ENCODE results near the gene GALNTL6. TPM values are rescaled to one million over a fixed set of nuclear protein-coding genes. Genes with fewer than 3 reads are reported as not detected.

The GALNTL6 gene
- total and polyA plus RNA-seq, 2 donors (not counting 1 experiment from before 2014, with no cell fraction given) = 0.99 to 1.1 TPM

DNA sequence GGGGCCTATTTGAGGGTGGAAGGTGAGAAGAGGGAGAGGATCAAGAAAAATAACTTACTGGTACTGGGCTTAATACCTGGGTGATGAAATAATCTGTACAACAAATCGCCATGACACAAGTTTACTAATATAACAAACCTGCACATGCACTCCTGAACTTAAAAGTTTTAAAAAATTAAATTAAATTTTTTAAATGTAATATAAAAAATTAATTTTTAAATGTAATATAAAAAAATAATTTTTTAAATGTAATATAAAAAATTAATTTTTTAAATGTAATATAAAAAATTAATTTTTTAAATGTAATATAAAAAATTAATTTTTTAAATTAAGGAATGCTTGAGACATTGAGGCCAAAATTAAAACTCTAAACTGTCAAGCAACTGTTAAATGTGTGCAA, 1231.1 kb downstream of the GALNTL6 start:
- no peak overlapping the region for H3K27ac ChIP-seq (ENCODE audit: low read length in 2 of 2)
- Mint-ChIP-seq H3K27ac (no peak overlapping the region), H3K9me3 (ENCODE audit: insufficient read depth) (no peaks in the 10 kb centered on the region), H3K27me3 (peaks cover 18% of the 10 kb centered on the region), H3K4me1 (no peaks in the 10 kb centered on the region), H3K4me3 (no peak overlapping the region)
- no peaks in the 10 kb centered on the region for H3K4me1 ChIP-seq (ENCODE audit: control insufficient read depth in 2 of 2, insufficient read depth in 2 of 2, low read length in 2 of 2)
- H4K20me1 ChIP-seq (ENCODE audit: control insufficient read depth, insufficient read depth, low read length, poor library complexity, severe bottlenecking) = no peaks in the 10 kb centered on the region
- no peak overlapping the region for H3K9ac ChIP-seq (ENCODE audit: low read length)
- TF ChIP-seq CTCF (IDR thresholded peaks at IDR 0.05) (no peak), EZH2 (IDR thresholded peaks at IDR 0.05; ENCODE audit: borderline replicate concordance, insufficient read depth, low read depth, low read length, poor library complexity, severe bottlenecking) (no peak)
- H3K4me3 ChIP-seq (ENCODE audit: control extremely low read depth in 1 of 5, extremely low read depth in 1 of 5, insufficient read depth in 1 of 5, low read depth in 2 of 5, low read length in 4 of 5) = no peak overlapping the region
- ChIA-PET POLR2A (no interaction called here), CTCF (no interaction called here)
- intact Hi-C loops (cut with micrococcal nuclease) = no loop called here
- no peaks in the 10 kb centered on the region for H3K27me3 ChIP-seq (replicated peaks in 1 of 4; ENCODE audit: control extremely low read depth in 1 of 4, control insufficient read depth in 3 of 4, insufficient read depth in 4 of 4, low read length in 3 of 4)
- H3K36me3 ChIP-seq (replicated peaks in 1 of 2; ENCODE audit: control extremely low read depth in 1 of 2, control insufficient read depth in 1 of 2, extremely low read depth in 1 of 2, insufficient read depth in 2 of 2, low read length in 1 of 2) = no peaks in the 10 kb centered on the region
- no CpG with 5 or more reads among the region's 1 CpG for WGBS (ENCODE audit: insufficient coverage)
- no peak overlapping the region for H2AFZ ChIP-seq (ENCODE audit: insufficient read depth, low read depth, low read length, poor library complexity, severe bottlenecking)
- no peaks in the 10 kb centered on the region for H3K9me3 ChIP-seq (ENCODE audit: control extremely low read depth in 1 of 3, control insufficient read depth in 2 of 3, insufficient read depth in 1 of 3, low read length in 2 of 3)
- ATAC-seq (ENCODE audit: low read depth) = no peak
- DNase-seq = no peak
- no peaks in the 10 kb centered on the region for H3K79me2 ChIP-seq (ENCODE audit: control insufficient read depth, insufficient read depth, low read length)
- H3K4me2 ChIP-seq (replicated peaks; ENCODE audit: low read depth, low read length, poor library complexity, severe bottlenecking) = no peak overlapping the region

- H3K27ac Mint-ChIP-seq = no peak overlapping the region
- no peak for DNase-seq
- Histone ChIP-seq H3K9ac (ENCODE audit: low read length) (no peak overlapping the region), H3K9me3 (ENCODE audit: control extremely low read depth in 1 of 3, control insufficient read depth in 2 of 3, insufficient read depth in 1 of 3, low read length in 2 of 3) (no peaks in the 10 kb centered on the region), H3K4me1 (ENCODE audit: control insufficient read depth in 2 of 2, insufficient read depth in 2 of 2, low read length in 2 of 2) (no peaks in the 10 kb centered on the region), H3K4me3 (ENCODE audit: control extremely low read depth in 1 of 5, extremely low read depth in 1 of 5, insufficient read depth in 1 of 5, low read depth in 2 of 5, low read length in 4 of 5) (no peak overlapping the region), H3K27ac (ENCODE audit: low read length in 2 of 2) (no peak overlapping the region), H3K27me3 (replicated peaks in 1 of 4; ENCODE audit: control extremely low read depth in 1 of 4, control insufficient read depth in 3 of 4, insufficient read depth in 4 of 4, low read length in 3 of 4) (no peaks in the 10 kb centered on the region), H2AFZ (ENCODE audit: insufficient read depth, low read depth, low read length, poor library complexity, severe bottlenecking) (no peak overlapping the region), H4K20me1 (ENCODE audit: control insufficient read depth, insufficient read depth, low read length, poor library complexity, severe bottlenecking) (no peaks in the 10 kb centered on the region), H3K79me2 (ENCODE audit: control insufficient read depth, insufficient read depth, low read length) (no peaks in the 10 kb centered on the region), H3K4me2 (replicated peaks; ENCODE audit: low read depth, low read length, poor library complexity, severe bottlenecking) (no peak overlapping the region), H3K36me3 (replicated peaks in 1 of 2; ENCODE audit: control extremely low read depth in 1 of 2, control insufficient read depth in 1 of 2, extremely low read depth in 1 of 2, insufficient read depth in 2 of 2, low read length in 1 of 2) (no peaks in the 10 kb centered on the region)
- H3K4me1 Mint-ChIP-seq = no peaks in the 10 kb centered on the region
- CTCF ChIA-PET = no interaction called here
- no peaks in the 10 kb centered on the region for H3K9me3 Mint-ChIP-seq (ENCODE audit: insufficient read depth)
- POLR2A ChIA-PET = no interaction called here
- intact Hi-C loops (cut with micrococcal nuclease) = no loop called here
- TF ChIP-seq EZH2 (IDR thresholded peaks at IDR 0.05; ENCODE audit: borderline replicate concordance, insufficient read depth, low read depth, low read length, poor library complexity, severe bottlenecking) (no peak), CTCF (IDR thresholded peaks at IDR 0.05) (no peak)
- ATAC-seq (ENCODE audit: low read depth) = no peak
- no peak overlapping the region for H3K4me3 Mint-ChIP-seq
- peaks cover 18% of the 10 kb centered on the region for H3K27me3 Mint-ChIP-seq
- WGBS (ENCODE audit: insufficient coverage) = no CpG with 5 or more reads among the region's 1 CpG
These were observed 1232.4 kb downstream of the GALNTL6 start for GRCh38 chr4:173045571-173045970.
